Activated naive CD8-positive, alpha-beta T cell (primary cell): ENCODE results near the gene TPBG.

ENCODE experiments used
- H3K27ac Mint-ChIP-seq: one replicate; pipeline ENCODE4 v1.8.0; 2021; ENCODE audit warnings: mixed read lengths
- H3K27me3 Mint-ChIP-seq: one replicate; pipeline ENCODE4 v1.8.0; 2021; ENCODE audit warnings: mixed read lengths
- H3K36me3 Mint-ChIP-seq: one replicate; pipeline ENCODE4 v1.8.0; 2021; ENCODE audit warnings: mixed read lengths
- H3K4me1 Mint-ChIP-seq: one replicate; pipeline ENCODE4 v1.8.0; 2021; ENCODE audit warnings: low read depth, mixed read lengths
- H3K4me3 Mint-ChIP-seq: one replicate; pipeline ENCODE4 v1.8.0; 2021; ENCODE audit warnings: mild to moderate bottlenecking, mixed read lengths
- H3K9me3 Mint-ChIP-seq: one replicate; pipeline ENCODE4 v1.8.0; 2021; ENCODE audit warnings: low read depth, mixed read lengths

Gene TPBG

GRCh38 chr6:82396964-82397751 lies 33.5 kb downstream of the TPBG start:
- H3K9me3 Mint-ChIP-seq: no peaks in the 10 kb centered on the region
- no peak overlapping the region for H3K4me3 Mint-ChIP-seq
- no peaks in the 10 kb centered on the region for H3K36me3 Mint-ChIP-seq
- peaks cover 3% of the 10 kb centered on the region for H3K27me3 Mint-ChIP-seq
- no peak overlapping the region for H3K27ac Mint-ChIP-seq
- H3K4me1 Mint-ChIP-seq: no peaks in the 10 kb centered on the region

DNA sequence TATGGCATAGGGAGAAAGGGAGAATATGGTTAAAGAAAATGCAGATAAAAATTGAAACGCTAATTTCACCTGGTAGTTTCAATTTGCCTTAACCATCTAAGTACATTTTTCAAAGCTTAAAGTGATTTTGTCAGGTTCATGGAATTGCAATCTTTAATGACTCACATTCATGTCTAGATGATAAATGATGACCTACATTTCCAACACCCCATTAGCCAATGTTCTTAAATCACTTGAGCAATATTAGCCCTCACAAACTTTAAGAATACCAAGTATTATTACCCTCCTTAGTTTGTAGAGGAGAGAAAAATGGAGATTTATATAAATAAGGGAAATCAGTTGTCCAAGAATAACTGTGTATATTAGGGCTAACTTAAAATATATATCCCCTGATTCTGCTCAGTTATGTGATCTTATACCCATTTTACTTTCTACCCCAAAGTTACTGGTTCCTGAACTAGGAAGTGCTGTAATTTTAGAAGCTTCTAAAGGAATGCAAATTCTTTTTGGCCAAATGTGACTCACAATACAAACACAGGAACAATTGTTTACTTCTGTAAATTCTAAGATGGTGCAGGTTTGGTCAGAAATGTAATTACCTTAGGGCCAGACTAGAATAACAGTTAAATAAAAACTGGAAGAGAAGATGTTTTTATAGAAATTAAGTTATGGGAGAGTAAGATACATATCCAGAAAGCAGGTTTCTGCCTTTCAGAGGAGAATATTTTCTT lies 34.5 kb downstream of the TPBG start:
- Mint-ChIP-seq H3K4me1 (no peaks in the 10 kb centered on the region), H3K4me3 (no peak overlapping the region), H3K27me3 (peaks cover 3% of the 10 kb centered on the region), H3K36me3 (no peaks in the 10 kb centered on the region), H3K27ac (no peak overlapping the region), H3K9me3 (no peaks in the 10 kb centered on the region)

DNA sequence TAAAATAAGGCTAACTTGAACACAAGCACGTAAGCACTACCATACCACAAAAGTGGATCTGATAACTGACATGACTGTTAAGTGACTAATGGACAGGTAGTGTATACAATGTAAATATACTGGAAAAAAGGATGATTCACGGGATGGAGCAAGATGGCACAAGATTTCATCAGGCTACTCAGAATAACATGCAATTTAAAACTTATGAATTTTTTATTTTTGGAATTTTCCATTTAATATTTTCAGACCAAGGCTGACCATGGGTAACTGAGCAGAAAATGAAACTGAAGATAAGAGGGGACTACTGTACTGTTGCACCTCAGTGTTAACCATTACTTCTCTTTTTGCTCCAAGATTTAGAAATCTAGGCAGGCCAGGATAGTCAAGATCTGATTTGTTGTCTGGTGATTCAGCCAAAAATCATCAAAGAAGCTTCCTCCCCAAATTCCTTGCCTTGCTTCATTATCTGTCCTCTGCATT lies 45.4 kb downstream of the TPBG start:
- Mint-ChIP-seq H3K27me3 (no peaks in the 10 kb centered on the region), H3K4me3 (no peak overlapping the region), H3K9me3 (no peaks in the 10 kb centered on the region), H3K27ac (no peak overlapping the region), H3K4me1 (no peaks in the 10 kb centered on the region), H3K36me3 (no peaks in the 10 kb centered on the region)

DNA sequence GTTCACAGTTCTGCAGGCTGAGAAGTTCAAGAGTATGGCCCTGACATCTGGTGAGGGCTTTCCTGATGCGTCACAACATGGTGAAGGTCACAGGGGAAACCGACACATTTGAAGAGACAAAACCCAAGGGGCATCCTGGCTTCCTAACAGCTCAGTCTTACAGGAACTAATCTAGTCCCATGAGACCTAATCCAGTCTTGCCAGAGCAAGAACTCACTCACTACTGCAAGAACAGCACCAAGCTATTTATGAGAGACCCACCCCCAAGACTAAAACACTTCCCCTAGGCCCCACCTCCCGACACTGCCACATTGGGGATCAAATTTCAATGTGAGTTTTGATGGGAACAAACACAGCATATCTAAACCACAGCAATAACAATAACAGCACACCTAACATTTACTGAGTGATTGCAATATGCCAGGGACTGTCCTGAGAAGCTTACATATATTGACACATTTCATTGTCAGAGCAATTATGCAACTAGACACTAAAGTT lies 46.6 kb downstream of the TPBG start:
- Mint-ChIP-seq H3K36me3 (no peaks in the 10 kb centered on the region), H3K9me3 (no peaks in the 10 kb centered on the region), H3K4me3 (no peak overlapping the region), H3K27ac (no peak overlapping the region), H3K27me3 (no peaks in the 10 kb centered on the region), H3K4me1 (no peaks in the 10 kb centered on the region)

DNA sequence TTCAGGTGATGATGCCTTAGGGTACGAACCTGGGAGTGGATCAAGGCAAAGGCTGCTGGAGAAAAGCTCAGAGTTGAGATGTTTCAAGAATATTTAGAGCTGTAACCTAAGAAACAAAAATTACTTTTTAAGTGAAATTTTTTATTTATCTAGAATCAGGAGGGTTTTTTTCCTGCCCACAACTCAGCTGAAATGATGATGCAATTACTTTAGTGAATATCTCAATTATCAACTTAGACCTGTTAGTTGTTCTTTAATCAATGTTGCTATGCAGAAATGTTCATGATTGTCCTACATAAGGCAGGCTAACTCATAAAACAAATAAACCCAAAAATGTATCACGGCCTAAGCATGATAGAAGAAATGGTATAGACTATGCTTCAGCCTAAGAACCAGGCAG lies 50.3 kb downstream of the TPBG start:
- no peaks in the 10 kb centered on the region for H3K36me3 Mint-ChIP-seq
- H3K9me3 Mint-ChIP-seq: no peaks in the 10 kb centered on the region
- no peak overlapping the region for H3K4me3 Mint-ChIP-seq
- H3K4me1 Mint-ChIP-seq: no peaks in the 10 kb centered on the region
- H3K27me3 Mint-ChIP-seq: no peaks in the 10 kb centered on the region
- no peak overlapping the region for H3K27ac Mint-ChIP-seq

DNA sequence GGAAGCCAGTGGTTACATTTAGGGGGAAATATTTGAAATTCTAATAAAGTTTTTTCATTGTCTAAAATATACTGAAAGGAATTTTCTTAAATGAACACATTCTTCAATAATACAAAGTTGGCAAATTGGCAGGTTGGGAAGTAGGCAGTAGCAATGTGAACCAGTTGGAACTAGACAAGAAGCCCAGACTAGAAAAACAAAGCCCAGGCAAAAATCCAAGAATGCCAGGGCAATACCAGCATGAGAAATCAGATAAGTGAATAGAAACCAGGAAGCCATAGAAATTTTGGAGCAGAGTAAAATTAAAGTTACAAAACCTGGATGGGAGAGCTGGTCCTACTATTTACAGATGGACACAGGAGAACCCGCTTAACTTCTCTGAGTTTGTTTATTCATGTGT lies 52.2 kb downstream of the TPBG start:
- H3K4me1 Mint-ChIP-seq: no peaks in the 10 kb centered on the region
- H3K27me3 Mint-ChIP-seq: no peaks in the 10 kb centered on the region
- H3K36me3 Mint-ChIP-seq: no peaks in the 10 kb centered on the region
- no peak overlapping the region for H3K4me3 Mint-ChIP-seq
- no peaks in the 10 kb centered on the region for H3K9me3 Mint-ChIP-seq
- H3K27ac Mint-ChIP-seq: no peak overlapping the region

- no peak overlapping the region for H3K27ac Mint-ChIP-seq
- H3K4me1 Mint-ChIP-seq: no peaks in the 10 kb centered on the region
- no peaks in the 10 kb centered on the region for H3K9me3 Mint-ChIP-seq
Observed at GRCh38 chr6:82416346-82416745, 52.7 kb downstream of the TPBG start.

More at GRCh38 chr6:82416346-82416745, 52.7 kb downstream of the TPBG start:
- Mint-ChIP-seq H3K36me3 (no peaks in the 10 kb centered on the region), H3K4me3 (no peak overlapping the region), H3K27me3 (no peaks in the 10 kb centered on the region)
